Duodenal mucosa (tissue), 2 donors: ENCODE data around the gene SCAMP1.

Experiments used
- H3K27ac ChIP-seq: one replicate; pipeline ENCODE4 v1.7.0; 2013; ENCODE audit warnings: low read depth, low read length
- H3K27me3 ChIP-seq, 2 donors: one replicate each; pipeline ENCODE4 v1.7.0; 2013; ENCODE audit warnings: low read length in 2 of 2, control low read depth in 1 of 2; ENCODE audit not compliant: insufficient read depth in 2 of 2, control insufficient read depth in 1 of 2
- H3K36me3 ChIP-seq, 2 donors: one replicate each; pipeline ENCODE4 v1.7.0; 2013; ENCODE audit warnings: low read length in 2 of 2, control low read depth in 1 of 2; ENCODE audit not compliant: insufficient read depth in 2 of 2, control insufficient read depth in 1 of 2
- H3K4me1 ChIP-seq, 2 donors: one replicate each; pipeline ENCODE4 v1.7.0; 2013; ENCODE audit warnings: low read length in 2 of 2, control low read depth in 1 of 2; ENCODE audit not compliant: insufficient read depth in 2 of 2, control insufficient read depth in 1 of 2
- H3K4me3 ChIP-seq, 2 donors: one replicate each; pipeline ENCODE4 v1.7.0; 2013; ENCODE audit warnings: low read length in 2 of 2, low read depth in 1 of 2
- H3K9ac ChIP-seq, 2 donors: one replicate each; pipeline ENCODE4 v1.7.0; 2013; ENCODE audit warnings: low read length in 2 of 2, low read depth in 1 of 2
- H3K9me3 ChIP-seq, 2 donors: one replicate each; pipeline ENCODE4 v1.7.0; 2013; ENCODE audit warnings: low read length in 2 of 2, control low read depth in 1 of 2; ENCODE audit not compliant: control insufficient read depth in 1 of 2

SCAMP1 gene

GRCh38 chr5:78458843-78459242 lies 98.4 kb downstream of the SCAMP1 start:
- no peak overlapping the region for H3K27ac ChIP-seq
- H3K27me3 ChIP-seq: no peaks in the 10 kb centered on the region
- H3K4me3 ChIP-seq: no peak overlapping the region
- H3K9me3 ChIP-seq: no peaks in the 10 kb centered on the region
- H3K4me1 ChIP-seq: no peaks in the 10 kb centered on the region
- no peak overlapping the region for H3K9ac ChIP-seq
- peaks cover 0 to 3% of the 10 kb centered on the region in 2 donors for H3K36me3 ChIP-seq

- H3K27ac ChIP-seq: no peak overlapping the region
- no peak overlapping the region for H3K4me3 ChIP-seq
Observed at GRCh38 chr5:78467140-78467539, 106.7 kb downstream of the SCAMP1 start.

GRCh38 chr5:78467752-78468357 lies 107.4 kb downstream of the SCAMP1 start:
- Histone ChIP-seq H3K27ac (no peak overlapping the region), H3K9ac (no peak overlapping the region), H3K36me3 (peaks cover 0 to 5% of the 10 kb centered on the region in 2 donors), H3K4me3 (no peak overlapping the region), H3K27me3 (no peaks in the 10 kb centered on the region), H3K9me3 (no peaks in the 10 kb centered on the region), H3K4me1 (no peaks in the 10 kb centered on the region)

More at GRCh38 chr5:78467140-78467539, 106.7 kb downstream of the SCAMP1 start:
- H3K9me3 ChIP-seq: no peaks in the 10 kb centered on the region
- H3K9ac ChIP-seq: no peak overlapping the region
- H3K36me3 ChIP-seq: peaks cover 0 to 5% of the 10 kb centered on the region in 2 donors
- H3K4me1 ChIP-seq: no peaks in the 10 kb centered on the region
- H3K27me3 ChIP-seq: no peaks in the 10 kb centered on the region

- Histone ChIP-seq H3K4me3 (no peak overlapping the region), H3K27ac (no peak overlapping the region), H3K36me3 (no peaks in the 10 kb centered on the region), H3K4me1 (no peaks in the 10 kb centered on the region), H3K9ac (no peak overlapping the region), H3K27me3 (no peaks in the 10 kb centered on the region), H3K9me3 (no peaks in the 10 kb centered on the region)
Observed at GRCh38 chr5:78471896-78472295, 111.5 kb downstream of the SCAMP1 start.

- H3K4me3 ChIP-seq: no peak overlapping the region
- no peaks in the 10 kb centered on the region for H3K9me3 ChIP-seq
- H3K27ac ChIP-seq: no peak overlapping the region
- H3K27me3 ChIP-seq: no peaks in the 10 kb centered on the region
- no peaks in the 10 kb centered on the region for H3K36me3 ChIP-seq
- H3K4me1 ChIP-seq: no peaks in the 10 kb centered on the region
- no peak overlapping the region for H3K9ac ChIP-seq
Observed at GRCh38 chr5:78472469-78473106, 112.2 kb downstream of the SCAMP1 start.

GRCh38 chr5:78473751-78474150 lies 113.3 kb downstream of the SCAMP1 start:
- Histone ChIP-seq H3K4me1 (no peaks in the 10 kb centered on the region), H3K4me3 (no peak overlapping the region), H3K27ac (no peak overlapping the region), H3K36me3 (no peaks in the 10 kb centered on the region), H3K27me3 (no peaks in the 10 kb centered on the region), H3K9ac (no peak overlapping the region), H3K9me3 (no peaks in the 10 kb centered on the region)

- no peaks in the 10 kb centered on the region for H3K4me1 ChIP-seq
- H3K9ac ChIP-seq: no peak overlapping the region
- H3K27ac ChIP-seq: no peak overlapping the region
- H3K27me3 ChIP-seq: no peaks in the 10 kb centered on the region
- no peaks in the 10 kb centered on the region for H3K9me3 ChIP-seq
- H3K36me3 ChIP-seq: no peaks in the 10 kb centered on the region
- H3K4me3 ChIP-seq: no peak overlapping the region
Observed at GRCh38 chr5:78475370-78475769, 115.0 kb downstream of the SCAMP1 start.

GRCh38 chr5:78476795-78477194 lies 116.4 kb downstream of the SCAMP1 start:
- H3K9me3 ChIP-seq: no peaks in the 10 kb centered on the region
- H3K4me1 ChIP-seq: no peaks in the 10 kb centered on the region
- H3K4me3 ChIP-seq: no peak overlapping the region
- no peaks in the 10 kb centered on the region for H3K27me3 ChIP-seq
- H3K9ac ChIP-seq: no peak overlapping the region
- H3K36me3 ChIP-seq: no peaks in the 10 kb centered on the region
- no peak overlapping the region for H3K27ac ChIP-seq

- peaks cover 9 to 17% of the 10 kb centered on the region in 2 donors for H3K36me3 ChIP-seq
- no peak overlapping the region for H3K27ac ChIP-seq
- no peaks in the 10 kb centered on the region for H3K4me1 ChIP-seq
- no peaks in the 10 kb centered on the region for H3K27me3 ChIP-seq
- no peaks in the 10 kb centered on the region for H3K9me3 ChIP-seq
- H3K9ac ChIP-seq: no peak overlapping the region
- no peak overlapping the region for H3K4me3 ChIP-seq
Observed at GRCh38 chr5:78482948-78483347, 122.5 kb downstream of the SCAMP1 start.

- no peak overlapping the region for H3K27ac ChIP-seq
- no peak overlapping the region for H3K4me3 ChIP-seq
- H3K36me3 ChIP-seq: peaks cover 18 to 26% of the 10 kb centered on the region in 2 donors
- no peaks in the 10 kb centered on the region for H3K4me1 ChIP-seq
- H3K9ac ChIP-seq: no peak overlapping the region
- no peaks in the 10 kb centered on the region for H3K27me3 ChIP-seq
- H3K9me3 ChIP-seq: no peaks in the 10 kb centered on the region
Observed at GRCh38 chr5:78483809-78484521, 123.5 kb downstream of the SCAMP1 start.
